ENCODE results near the gene SMC5. TPM values are rescaled to one million over a fixed set of nuclear protein-coding genes. Genes with fewer than 3 reads are reported as not detected.
A peak's percentile ranks its signal among the peaks of the same experiment; 100 is the strongest.

The SMC5 gene
- total RNA-seq, 1 experiment from 2014 or later: 27.5 TPM

GRCh38 chr9:70257502-70257901 is 1.3 kb upstream of the SMC5 start:
- H3K4me2 ChIP-seq (ENCODE audit: low read length): peak overlapping the region; percentile 92

More at GRCh38 chr9:70257502-70257901, 1.3 kb upstream of the SMC5 start:
- ATAC-seq (no peak), DNase-seq (ENCODE audit: low read depth, low spot score) (no peak)
- Histone ChIP-seq H3K4me3 (replicated peaks in 1 of 2; ENCODE audit: low read depth in 1 of 2, low read length in 2 of 2) (peak overlapping the region in 1 of 2 experiments; percentile 80; a peak in 1 of 4 replicates), H3K9ac (ENCODE audit: low read length) (peak overlapping the region; percentile 96), H2AFZ (ENCODE audit: low read depth, low read length, poor library complexity, severe bottlenecking) (no peak overlapping the region), H4K20me1 (ENCODE audit: insufficient read depth) (peaks cover 16% of the 10 kb centered on the region; the same call in 1 of the 2 replicates), H3K4me1 (ENCODE audit: control insufficient read depth in 1 of 2, insufficient read depth in 2 of 2, low read length in 2 of 2) (peaks cover 8 to 28% of the 10 kb centered on the region in 2 experiments), H3K9me2 (ENCODE audit: insufficient read depth) (no peaks in the 10 kb centered on the region), H3K27me3 (ENCODE audit: insufficient read depth, low read length) (no peaks in the 10 kb centered on the region), H3K79me2 (ENCODE audit: insufficient read depth, low read length) (peaks cover 37% of the 10 kb centered on the region), H3K36me3 (ENCODE audit: control insufficient read depth in 1 of 2, insufficient read depth in 2 of 2, low read length in 2 of 2) (peaks cover 15 to 24% of the 10 kb centered on the region in 2 experiments), H3K27ac (ENCODE audit: low read depth, low read length) (no peak overlapping the region), H3K9me3 (ENCODE audit: control insufficient read depth in 1 of 2, insufficient read depth in 1 of 2, low read depth in 1 of 2, low read length in 2 of 2) (no peaks in the 10 kb centered on the region)
- ChIA-PET POLR2A (interaction anchor here (0.9 to 1.8 kb wide), 2 partner anchors 14 kb away, joined by 3 to 6 read pairs; no protein-coding TSS in a partner anchor), RAD21 (ENCODE audit: low non-redundant PET in 1 of 2, low total read pairs in 2 of 2, uncharacterized antibody in 2 of 2, unreplicated experiment in 2 of 2) (no interaction called here), CTCF (no interaction called here)
- intact Hi-C loops (cut with micrococcal nuclease): no loop called here
- TF ChIP-seq SP1 (IDR thresholded peaks at IDR 0.05; ENCODE audit: low read depth): no peak
- TF ChIP-seq TCF7L2 (IDR thresholded peaks at IDR 0.05; ENCODE audit: borderline replicate concordance, extremely low read depth, insufficient read depth, insufficient read length): no peak
- TF ChIP-seq SRF (IDR thresholded peaks at IDR 0.05; ENCODE audit: low read depth): no peak
- no peak for TF ChIP-seq CEBPB (IDR thresholded peaks at IDR 0.05; ENCODE audit: low read depth)
- TF ChIP-seq REST (IDR thresholded peaks at IDR 0.05; ENCODE audit: low read depth): no peak
- TF ChIP-seq ATF3 (IDR thresholded peaks at IDR 0.05): no peak
- no peak for TF ChIP-seq YY1 (IDR thresholded peaks at IDR 0.05; ENCODE audit: extremely low read depth, insufficient replicate concordance, low read depth, low read length)
- TF ChIP-seq EZH2phosphoT487 (IDR thresholded peaks at IDR 0.05; ENCODE audit: borderline replicate concordance): no peak
- TF ChIP-seq ELF1 (IDR thresholded peaks at IDR 0.05; ENCODE audit: borderline replicate concordance, low read depth): no peak
- no peak for TF ChIP-seq FOSL1 (IDR thresholded peaks at IDR 0.05; ENCODE audit: low read depth)
- no peak for TF ChIP-seq POLR2A (IDR thresholded peaks at IDR 0.05; ENCODE audit: borderline replicate concordance, extremely low read depth, insufficient read depth, insufficient read length)
- no peak for TF ChIP-seq EGR1 (IDR thresholded peaks at IDR 0.05; ENCODE audit: low read depth)
- TF ChIP-seq ZNF274 (IDR thresholded peaks at IDR 0.05; ENCODE audit: low read depth, low read length): no peak
- no peak for TF ChIP-seq MAX (IDR thresholded peaks at IDR 0.05)
- TF ChIP-seq RAD21 (IDR thresholded peaks at IDR 0.05; ENCODE audit: low read depth): no peak
- TF ChIP-seq ZBTB33 (IDR thresholded peaks at IDR 0.05; ENCODE audit: extremely low read depth, insufficient replicate concordance, low read length): no peak
- no peak for TF ChIP-seq CBX3 (IDR thresholded peaks at IDR 0.05; ENCODE audit: low read depth)
- no peak for TF ChIP-seq POLR2AphosphoS5 (IDR thresholded peaks at IDR 0.05; ENCODE audit: low read depth, low read length)
- BruUV-seq (replicated peaks): no TSS peak
